GM06990 (cell line): Measurements from ENCODE around the gene FAM120A.

Experiments
- DNase-seq: peaks from one replicate; pipeline ENCODE4 v3.0.0-alpha.2; 2011; ENCODE audit not compliant: insufficient read length; ENCODE audit errors: extremely low read depth
- H3K27me3 ChIP-seq: replicated peaks from 2 replicates; pipeline ENCODE4 v1.6.0; 2011; ENCODE audit warnings: low read length; ENCODE audit not compliant: control insufficient read depth, insufficient read depth
- H3K36me3 ChIP-seq: 2 replicates; pipeline ENCODE4 v1.5.1; 2011; ENCODE audit warnings: low read length; ENCODE audit not compliant: control insufficient read depth, insufficient read depth
- H3K4me3 ChIP-seq: replicated peaks from 2 replicates; pipeline ENCODE4 v1.5.1; 2011; ENCODE audit warnings: low read depth, mild to moderate bottlenecking, control low read depth, low read length
- CTCF ChIP-seq: IDR thresholded peaks from 2 replicates; pipeline ENCODE4 v1.5.1; 2011; ENCODE audit warnings: low read length, control low read depth, mild to moderate bottlenecking, inconsistent platforms; ENCODE audit not compliant: insufficient read depth, poor library complexity, severe bottlenecking

Gene FAM120A

GRCh38 chr9:93593144-93593658 is 141.7 kb downstream of the FAM120A start:
- no peaks in the 10 kb centered on the region for H3K36me3 ChIP-seq
- no peak overlapping the region for H3K4me3 ChIP-seq
- no peaks in the 10 kb centered on the region for H3K27me3 ChIP-seq
- no peak for DNase-seq
- no peak for TF ChIP-seq CTCF

GRCh38 chr9:93594041-93594756 is 142.7 kb downstream of the FAM120A start:
- DNase-seq: no peak
- H3K36me3 ChIP-seq: no peaks in the 10 kb centered on the region
- no peaks in the 10 kb centered on the region for H3K27me3 ChIP-seq
- no peak for TF ChIP-seq CTCF
- H3K4me3 ChIP-seq: no peak overlapping the region

GRCh38 chr9:93595461-93595860 is 144.0 kb downstream of the FAM120A start:
- H3K36me3 ChIP-seq: no peaks in the 10 kb centered on the region
- no peaks in the 10 kb centered on the region for H3K27me3 ChIP-seq
- no peak overlapping the region for H3K4me3 ChIP-seq
- DNase-seq: no peak
- TF ChIP-seq CTCF: no peak

GRCh38 chr9:93595861-93596365 is 144.4 kb downstream of the FAM120A start:
- DNase-seq: no peak
- Histone ChIP-seq H3K36me3 (no peaks in the 10 kb centered on the region), H3K27me3 (no peaks in the 10 kb centered on the region), H3K4me3 (no peak overlapping the region)
- TF ChIP-seq CTCF: no peak

GRCh38 chr9:93596399-93596798 is 144.9 kb downstream of the FAM120A start:
- no peaks in the 10 kb centered on the region for H3K36me3 ChIP-seq
- H3K4me3 ChIP-seq: no peak overlapping the region
- TF ChIP-seq CTCF: no peak
- no peaks in the 10 kb centered on the region for H3K27me3 ChIP-seq
- DNase-seq: no peak
